Cardiac muscle cell (in vitro differentiated cells and primary cell): ENCODE measurements around the gene SH2D3C. TPM values are rescaled to one million over a fixed set of nuclear protein-coding genes. Genes with fewer than 3 reads are reported as not detected.
A peak's percentile ranks its signal among the peaks of the same experiment; 100 is the strongest.

Experiments used
- DNase-seq, 2 donors: peaks; one replicate each; pipeline versions ENCODE4 v3.0.0 to v3.0.0-alpha.2; 2010 to 2017; ENCODE audit warnings: low read depth in 1 of 2, low spot score in 1 of 2
- H3K27ac ChIP-seq: fragments of 200-600 bp; sonication (generic); 2 replicates; pipeline ENCODE4 v1.5.1; 2016
- H3K27me3 ChIP-seq: fragments of 200-600 bp; sonication (generic); 2 replicates; pipeline ENCODE4 v1.6.0; 2016; ENCODE audit warnings: control low read depth
- H3K36me3 ChIP-seq: fragments of 200-600 bp; sonication (generic); 2 replicates; pipeline ENCODE4 v1.5.1; 2016; ENCODE audit warnings: control low read depth
- H3K4me1 ChIP-seq: fragments of 200-600 bp; sonication (generic); 2 replicates; pipeline ENCODE4 v1.8.1; 2017; ENCODE audit warnings: low read depth, mild to moderate bottlenecking, mixed run types
- H3K4me3 ChIP-seq: fragments of 200-600 bp; sonication (generic); 2 replicates; pipeline ENCODE4 v1.5.1; 2016; ENCODE audit warnings: mild to moderate bottlenecking
- H3K9me3 ChIP-seq: fragments of 200-600 bp; sonication (generic); 2 replicates; pipeline ENCODE4 v1.5.1; 2017; ENCODE audit warnings: low read depth, mild to moderate bottlenecking, control low read depth
- polyA plus RNA-seq: library from polyadenylated mRNA; unstranded; fragments of >200 nt; fragmentation: Nextera tagmentation; extraction: Ambion mirVana; gene quantifications from 2 replicates; pipeline ENCODE4 v1.2.1, GENCODE V29; 2016
- total RNA-seq: library from RNA; depleted of rRNA; stranded (reverse); fragments of >200 nt; gene quantifications from 2 replicates; pipeline ENCODE4 v1.2.3, GENCODE V29; 2016
- TF ChIP-seq, protein P1 (sequence below): IDR thresholded peaks from 2 replicates; pipeline ENCODE4 v1.5.1; 2012; ENCODE audit warnings: low read depth, mild to moderate bottlenecking, low read length

SH2D3C gene
- total and polyA plus RNA-seq, 2 experiments from 2014 or later = 3.7 to 9.9 TPM

DNA sequence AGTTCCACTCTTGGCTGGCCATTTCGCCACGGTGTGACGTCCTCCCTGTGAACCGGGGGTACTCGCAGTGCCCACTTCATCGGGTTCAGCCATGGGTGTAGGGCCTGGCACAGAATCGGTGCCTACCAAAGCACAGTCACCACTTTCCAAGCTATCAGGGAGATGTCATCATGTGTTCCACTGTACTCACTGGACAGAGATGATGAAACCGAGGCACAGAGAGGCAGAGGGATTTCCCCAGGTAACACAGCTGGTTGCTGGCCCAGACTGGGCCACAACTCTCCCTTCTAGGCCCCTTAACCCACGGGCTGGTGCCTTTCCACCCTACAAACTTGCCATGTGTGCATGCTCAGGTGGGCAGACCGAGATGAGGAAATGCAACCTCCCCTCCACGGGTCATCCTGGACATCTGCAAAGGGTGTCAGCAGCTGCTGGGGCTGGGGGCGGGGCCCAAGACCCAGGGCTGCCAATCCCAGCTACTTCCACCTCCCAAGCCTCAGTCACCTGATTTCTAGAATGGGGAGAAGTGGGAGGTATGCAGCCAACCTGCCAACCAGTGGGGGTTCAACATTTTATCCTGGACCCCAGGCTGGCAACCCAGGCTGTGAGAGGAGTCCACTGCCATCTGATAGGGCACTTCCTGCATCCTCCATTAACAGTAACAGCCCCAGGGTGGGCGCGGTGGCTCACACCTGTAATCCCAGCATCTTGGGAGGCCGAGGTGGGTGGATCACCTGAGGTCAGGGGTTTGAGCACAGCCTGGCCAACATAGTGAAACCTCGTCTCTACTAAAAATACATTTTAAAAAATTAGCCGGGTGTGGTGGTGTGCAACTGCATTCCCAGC, 893 bp upstream of the SH2D3C start:
- TF ChIP-seq, protein P1, sequence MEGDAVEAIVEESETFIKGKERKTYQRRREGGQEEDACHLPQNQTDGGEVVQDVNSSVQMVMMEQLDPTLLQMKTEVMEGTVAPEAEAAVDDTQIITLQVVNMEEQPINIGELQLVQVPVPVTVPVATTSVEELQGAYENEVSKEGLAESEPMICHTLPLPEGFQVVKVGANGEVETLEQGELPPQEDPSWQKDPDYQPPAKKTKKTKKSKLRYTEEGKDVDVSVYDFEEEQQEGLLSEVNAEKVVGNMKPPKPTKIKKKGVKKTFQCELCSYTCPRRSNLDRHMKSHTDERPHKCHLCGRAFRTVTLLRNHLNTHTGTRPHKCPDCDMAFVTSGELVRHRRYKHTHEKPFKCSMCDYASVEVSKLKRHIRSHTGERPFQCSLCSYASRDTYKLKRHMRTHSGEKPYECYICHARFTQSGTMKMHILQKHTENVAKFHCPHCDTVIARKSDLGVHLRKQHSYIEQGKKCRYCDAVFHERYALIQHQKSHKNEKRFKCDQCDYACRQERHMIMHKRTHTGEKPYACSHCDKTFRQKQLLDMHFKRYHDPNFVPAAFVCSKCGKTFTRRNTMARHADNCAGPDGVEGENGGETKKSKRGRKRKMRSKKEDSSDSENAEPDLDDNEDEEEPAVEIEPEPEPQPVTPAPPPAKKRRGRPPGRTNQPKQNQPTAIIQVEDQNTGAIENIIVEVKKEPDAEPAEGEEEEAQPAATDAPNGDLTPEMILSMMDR = no peak
- Histone ChIP-seq H3K4me1 (peaks cover 11% of the 10 kb centered on the region), H3K36me3 (no peaks in the 10 kb centered on the region), H3K27ac (peak overlapping the region; percentile 64), H3K4me3 (no peak overlapping the region), H3K9me3 (no peaks in the 10 kb centered on the region), H3K27me3 (no peaks in the 10 kb centered on the region)
- DNase-seq = peak in 1 of 2 donors; percentile 70

DNA sequence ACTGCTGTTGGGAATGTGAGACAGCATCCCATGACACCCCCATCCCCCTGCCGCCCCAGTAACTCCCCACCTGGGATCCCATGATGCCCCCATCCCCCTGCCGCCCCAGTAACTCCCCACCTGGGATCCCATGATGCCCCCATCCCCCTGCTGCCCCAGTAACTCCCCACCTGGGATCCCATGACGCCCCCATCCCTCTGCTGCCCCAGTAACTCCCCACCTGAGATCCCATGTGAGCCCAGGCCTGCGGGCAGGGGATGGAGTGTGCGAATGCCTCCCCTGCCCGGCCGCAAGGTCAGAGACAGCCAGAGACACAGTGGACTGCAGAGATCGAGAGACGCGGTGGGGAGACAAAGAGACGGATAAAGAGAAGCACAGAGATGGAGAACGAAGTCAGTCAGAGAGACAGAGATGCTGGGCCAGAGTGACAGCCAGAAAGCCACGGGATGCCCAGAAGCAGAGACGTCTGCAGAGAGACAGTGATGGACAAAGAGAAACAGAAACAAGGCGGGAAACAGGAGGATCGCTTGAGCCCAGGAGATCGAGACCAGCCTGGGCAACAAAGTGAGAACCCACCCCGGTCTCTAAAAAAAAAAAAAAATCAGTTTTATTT, 992 bp downstream of the SH2D3C start:
- Histone ChIP-seq H3K9me3 (no peaks in the 10 kb centered on the region), H3K27me3 (no peaks in the 10 kb centered on the region), H3K27ac (no peak overlapping the region), H3K4me1 (peaks cover 11% of the 10 kb centered on the region), H3K4me3 (no peak overlapping the region), H3K36me3 (no peaks in the 10 kb centered on the region)
- DNase-seq = no peak
- TF ChIP-seq, protein P1 = no peak

DNA sequence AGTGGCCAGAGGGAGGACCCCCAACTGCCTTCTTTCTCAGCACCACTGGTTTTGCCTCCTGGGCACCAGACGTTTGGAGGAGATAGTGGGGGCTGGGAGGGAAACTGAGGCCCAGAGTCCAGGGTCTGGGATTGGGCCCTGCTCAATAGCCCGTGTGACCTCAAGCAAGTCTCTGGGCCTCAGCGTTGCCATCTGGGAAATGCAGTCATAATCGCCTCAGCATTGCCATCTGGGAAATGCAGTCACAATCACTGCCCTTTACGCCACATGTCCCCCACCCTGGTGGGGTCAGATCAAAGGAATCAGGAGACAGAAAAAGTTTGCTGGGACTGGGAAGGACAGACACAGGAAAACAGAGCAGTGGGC, 1.6 kb downstream of the SH2D3C start:
- Histone ChIP-seq H3K4me3 (no peak overlapping the region), H3K4me1 (peaks cover 11% of the 10 kb centered on the region), H3K36me3 (no peaks in the 10 kb centered on the region), H3K9me3 (no peaks in the 10 kb centered on the region), H3K27me3 (no peaks in the 10 kb centered on the region), H3K27ac (no peak overlapping the region)
- DNase-seq = no peak
- TF ChIP-seq, protein P1 = no peak

DNA sequence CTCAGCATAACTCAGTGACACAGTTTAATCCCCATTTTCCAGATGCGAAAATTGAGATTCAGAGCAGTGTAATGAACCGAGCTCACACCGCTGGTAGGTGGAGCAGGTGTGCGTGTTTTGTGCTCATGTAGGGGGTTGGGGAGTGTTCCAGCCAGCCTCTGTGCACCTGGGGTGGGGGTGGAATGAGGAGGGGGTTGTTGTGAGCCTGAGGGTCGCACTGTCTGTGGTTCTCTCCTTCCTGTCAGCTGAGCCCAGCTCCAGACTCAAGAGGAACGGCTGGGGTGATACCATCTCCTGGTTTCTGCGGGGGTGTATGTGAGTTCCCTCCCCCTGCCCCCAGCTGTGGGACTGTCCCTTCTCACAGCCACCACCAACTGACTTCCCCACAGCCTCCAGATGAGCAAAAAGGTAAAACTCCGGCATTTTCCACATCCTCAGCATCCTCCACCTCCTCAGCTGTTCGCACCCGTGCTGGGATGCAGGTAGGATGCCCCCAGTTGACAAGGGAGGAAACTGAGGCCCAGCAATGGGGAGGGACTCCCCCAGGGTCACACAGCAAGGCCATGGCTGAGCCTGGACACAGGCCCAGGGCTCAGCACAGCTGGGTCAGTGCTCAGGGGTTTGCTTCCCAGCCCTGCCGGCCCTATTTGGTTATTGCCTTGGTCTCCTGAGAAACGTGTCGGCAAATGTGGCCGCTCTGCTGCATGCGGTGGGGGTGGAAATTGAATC, 2.1 kb downstream of the SH2D3C start:
- Histone ChIP-seq H3K4me1 (peaks cover 11% of the 10 kb centered on the region), H3K27ac (no peak overlapping the region), H3K4me3 (no peak overlapping the region), H3K27me3 (no peaks in the 10 kb centered on the region), H3K9me3 (no peaks in the 10 kb centered on the region), H3K36me3 (no peaks in the 10 kb centered on the region)
- TF ChIP-seq, protein P1 = no peak
- DNase-seq = peak in 1 of 2 donors; percentile 72

DNA sequence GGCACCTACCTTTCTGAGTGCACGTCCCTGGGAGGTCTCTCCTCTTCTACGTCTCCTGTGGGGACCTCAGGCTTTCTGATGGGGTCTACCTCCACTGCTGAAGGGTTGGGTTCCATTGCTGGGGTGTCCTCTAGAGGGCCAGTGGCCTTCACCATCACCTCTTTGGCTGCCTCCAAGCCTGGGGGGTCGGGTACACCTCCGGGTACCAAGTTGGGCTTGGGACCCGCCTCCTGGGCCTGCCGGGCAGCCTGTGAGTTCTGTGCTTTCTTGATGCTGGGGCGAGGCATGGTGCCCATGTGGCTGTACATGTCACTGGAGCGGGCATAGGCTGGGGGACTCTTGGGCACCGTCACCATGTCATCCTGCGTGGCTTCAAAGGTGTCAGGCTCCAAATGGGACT, 4.5 kb downstream of the SH2D3C start:
- Histone ChIP-seq H3K4me1 (peaks cover 11% of the 10 kb centered on the region), H3K27ac (no peak overlapping the region), H3K9me3 (no peaks in the 10 kb centered on the region), H3K36me3 (no peaks in the 10 kb centered on the region), H3K4me3 (no peak overlapping the region), H3K27me3 (no peaks in the 10 kb centered on the region)
- no peak for DNase-seq
- TF ChIP-seq, protein P1 = no peak
